ENCODE results near the gene TAGLN. TPM values are rescaled to one million over a fixed set of nuclear protein-coding genes. Genes with fewer than 3 reads are reported as not detected.
A peak's percentile ranks its signal among the peaks of the same experiment; 100 is the strongest.

Gene TAGLN
- total RNA-seq, 1 donor: 4,185 TPM

DNA sequence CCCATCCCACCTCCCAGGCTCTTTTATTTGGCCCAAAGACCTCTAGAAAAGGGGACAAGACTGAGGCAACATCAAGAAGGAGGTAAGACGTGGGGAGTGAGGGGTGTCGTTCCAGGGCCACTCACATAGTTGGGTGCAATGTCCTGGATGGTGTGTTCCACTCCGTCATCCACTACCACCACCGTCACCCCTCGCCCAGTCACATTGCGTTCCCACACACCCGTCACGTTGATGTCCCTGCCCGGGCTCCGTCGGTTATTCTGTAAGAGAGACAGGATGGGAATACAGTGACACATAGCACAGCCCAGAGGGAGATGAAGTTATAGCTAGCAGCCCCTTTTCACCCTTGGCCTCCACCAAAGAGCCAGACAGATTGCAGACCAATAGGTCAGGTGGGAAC is 28.9 kb downstream of the TAGLN start:
- H3K4me3 ChIP-seq (ENCODE audit: low read depth, low read length): no peak overlapping the region
- TF ChIP-seq, protein P1, sequence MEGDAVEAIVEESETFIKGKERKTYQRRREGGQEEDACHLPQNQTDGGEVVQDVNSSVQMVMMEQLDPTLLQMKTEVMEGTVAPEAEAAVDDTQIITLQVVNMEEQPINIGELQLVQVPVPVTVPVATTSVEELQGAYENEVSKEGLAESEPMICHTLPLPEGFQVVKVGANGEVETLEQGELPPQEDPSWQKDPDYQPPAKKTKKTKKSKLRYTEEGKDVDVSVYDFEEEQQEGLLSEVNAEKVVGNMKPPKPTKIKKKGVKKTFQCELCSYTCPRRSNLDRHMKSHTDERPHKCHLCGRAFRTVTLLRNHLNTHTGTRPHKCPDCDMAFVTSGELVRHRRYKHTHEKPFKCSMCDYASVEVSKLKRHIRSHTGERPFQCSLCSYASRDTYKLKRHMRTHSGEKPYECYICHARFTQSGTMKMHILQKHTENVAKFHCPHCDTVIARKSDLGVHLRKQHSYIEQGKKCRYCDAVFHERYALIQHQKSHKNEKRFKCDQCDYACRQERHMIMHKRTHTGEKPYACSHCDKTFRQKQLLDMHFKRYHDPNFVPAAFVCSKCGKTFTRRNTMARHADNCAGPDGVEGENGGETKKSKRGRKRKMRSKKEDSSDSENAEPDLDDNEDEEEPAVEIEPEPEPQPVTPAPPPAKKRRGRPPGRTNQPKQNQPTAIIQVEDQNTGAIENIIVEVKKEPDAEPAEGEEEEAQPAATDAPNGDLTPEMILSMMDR (IDR thresholded peaks at IDR 0.05; ENCODE audit: insufficient read depth, low read depth, low read length): no peak
- DNase-seq (ENCODE audit: low read depth): no peak

DNA sequence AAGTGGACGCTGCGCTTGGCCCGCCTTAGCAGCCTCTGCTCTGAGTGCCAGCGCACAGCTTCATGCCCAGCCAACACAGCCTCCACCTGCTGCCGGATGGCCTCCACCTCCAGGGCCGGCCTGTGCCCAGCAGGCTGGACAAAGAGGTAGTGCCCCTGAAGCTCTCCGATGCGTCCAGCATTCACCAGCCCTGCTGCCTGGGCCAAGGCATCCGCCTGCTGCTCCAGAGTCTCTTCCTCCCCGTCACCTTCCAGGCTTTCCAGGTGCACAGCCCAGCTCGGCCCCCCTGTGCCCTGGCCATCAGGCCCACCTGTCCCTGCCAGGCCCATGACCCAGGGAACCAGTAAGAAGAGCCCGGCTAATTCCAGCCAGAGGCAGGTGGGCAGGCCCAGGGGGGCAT is 30.2 kb downstream of the TAGLN start:
- TF ChIP-seq, protein P1 (IDR thresholded peaks at IDR 0.05; ENCODE audit: insufficient read depth, low read depth, low read length): no peak
- no peak overlapping the region for H3K4me3 ChIP-seq (ENCODE audit: low read depth, low read length)
- DNase-seq (ENCODE audit: low read depth): no peak

- TF ChIP-seq, protein P1 (IDR thresholded peaks at IDR 0.05; ENCODE audit: insufficient read depth, low read depth, low read length): no peak
- no peak for DNase-seq (ENCODE audit: low read depth)
- H3K4me3 ChIP-seq (ENCODE audit: low read depth, low read length): no peak overlapping the region
Measured at GRCh38 chr11:117229931-117230285, 30.7 kb downstream of the TAGLN start.

- no peak for DNase-seq (ENCODE audit: low read depth)
- no peak overlapping the region for H3K4me3 ChIP-seq (ENCODE audit: low read depth, low read length)
- TF ChIP-seq, protein P1 (IDR thresholded peaks at IDR 0.05; ENCODE audit: insufficient read depth, low read depth, low read length): no peak
Measured at GRCh38 chr11:117230286-117230961, 31.3 kb downstream of the TAGLN start.

DNA sequence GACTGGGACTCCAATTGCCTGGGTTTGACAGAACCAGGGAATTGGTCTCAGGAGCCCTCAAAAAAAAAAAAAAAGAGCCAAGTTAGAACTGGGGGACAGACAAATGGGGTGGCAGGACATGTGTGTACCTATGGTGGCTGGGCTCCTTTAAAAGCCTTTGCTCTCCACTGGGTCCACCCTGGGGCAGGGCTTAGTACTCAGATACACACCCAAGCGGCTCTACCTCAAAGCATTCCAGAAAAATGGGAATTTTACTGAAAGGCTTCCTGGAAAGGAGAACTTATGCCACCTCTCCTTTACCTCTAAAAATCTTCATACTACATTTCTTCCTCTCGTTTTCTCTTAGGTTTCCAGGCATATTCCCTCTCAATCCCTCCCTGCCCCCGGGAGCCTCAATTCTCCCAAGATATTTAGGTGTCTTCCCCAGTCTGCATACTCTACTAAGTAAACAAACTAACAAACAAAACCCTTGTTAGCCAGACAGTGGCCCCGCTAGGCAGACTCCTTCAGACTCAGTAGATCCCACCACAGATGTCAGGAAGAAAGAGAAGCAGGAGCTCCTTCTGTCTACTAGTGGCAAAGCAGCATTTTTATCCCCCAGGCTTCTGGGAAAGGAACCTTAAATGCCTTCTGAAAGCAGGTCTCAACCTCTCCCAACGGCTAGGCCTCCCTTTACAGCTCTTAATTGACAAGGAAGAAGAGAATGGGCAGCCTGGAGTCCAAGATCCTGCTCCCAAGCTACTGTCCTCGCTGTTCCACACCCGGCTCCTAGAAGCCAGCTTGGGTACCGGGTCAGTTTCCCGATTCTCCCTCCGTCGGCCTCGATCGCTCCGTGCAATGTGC is 32.0 kb downstream of the TAGLN start:
- H3K4me3 ChIP-seq (ENCODE audit: low read depth, low read length): peak overlapping the region; percentile 92
- DNase-seq (ENCODE audit: low read depth): no peak
- TF ChIP-seq, protein P1 (IDR thresholded peaks at IDR 0.05; ENCODE audit: insufficient read depth, low read depth, low read length): no peak

DNA sequence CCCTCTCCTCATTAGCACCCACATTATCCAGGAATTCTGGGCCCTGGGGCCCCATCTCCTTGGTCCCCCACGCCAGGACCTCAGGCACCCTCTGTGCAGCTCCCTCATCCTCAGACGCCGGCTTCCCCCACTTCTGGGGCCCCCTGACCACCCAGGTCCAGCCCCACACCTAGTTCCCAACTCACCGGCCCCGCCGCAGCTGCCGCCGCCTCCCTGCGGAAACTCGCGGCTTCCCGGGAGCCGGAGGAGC is 32.6 kb downstream of the TAGLN start, which contains the start of gene PCSK7:
Gene PCSK7, minus strand, starts transcription at position 232 of the 250 bp plus-strand sequence. CDS start 2,229 bp downstream, outside the sequence.
- DNase-seq (ENCODE audit: low read depth): no peak
- peak within 1 kb of the TSS; percentile 92 for H3K4me3 ChIP-seq (ENCODE audit: low read depth, low read length)
- TF ChIP-seq, protein P1 (IDR thresholded peaks at IDR 0.05; ENCODE audit: insufficient read depth, low read depth, low read length): no peak
